Measurements from ENCODE around the gene KRTAP7-1.

Gene KRTAP7-1

DNA sequence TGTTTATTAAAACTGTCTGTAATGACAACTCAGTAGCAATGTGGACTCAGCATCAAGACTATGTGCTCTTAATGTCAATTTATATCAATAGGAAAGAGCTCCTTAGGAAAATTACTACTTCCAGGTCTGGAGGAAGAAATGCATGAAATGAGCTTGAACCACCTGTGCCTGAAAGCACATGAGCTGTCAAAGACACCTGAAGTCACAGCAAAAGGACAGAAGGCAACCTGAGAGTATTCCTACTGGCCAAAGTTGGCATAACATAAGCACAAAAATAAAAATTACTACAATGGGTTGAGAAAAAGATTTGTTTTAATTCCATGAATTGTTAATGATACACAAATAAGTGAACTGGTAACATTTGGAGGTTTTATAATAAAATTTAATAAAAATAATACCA, 13.4 kb upstream of the KRTAP7-1 start:
- H3K27me3 ChIP-seq (replicated peaks; ENCODE audit: insufficient read depth, low read length), result no peaks in the 10 kb centered on the region
- DNase-seq, result peak; percentile 17
- H4K20me1 ChIP-seq (ENCODE audit: insufficient read depth, low read length), result no peaks in the 10 kb centered on the region
- H3K9me3 ChIP-seq (replicated peaks; ENCODE audit: insufficient read depth, low read length), result no peaks in the 10 kb centered on the region
- no peaks in the 10 kb centered on the region for H3K36me3 ChIP-seq (replicated peaks; ENCODE audit: insufficient read depth, low read length)
- no peaks in the 10 kb centered on the region for H3K79me2 ChIP-seq (ENCODE audit: low read length)
- no peak overlapping the region for H3K4me2 ChIP-seq (ENCODE audit: low read depth, low read length)
- no peak for TF ChIP-seq EZH2phosphoT487 (IDR thresholded peaks at IDR 0.05; ENCODE audit: low read length)
- TF ChIP-seq, protein P1, sequence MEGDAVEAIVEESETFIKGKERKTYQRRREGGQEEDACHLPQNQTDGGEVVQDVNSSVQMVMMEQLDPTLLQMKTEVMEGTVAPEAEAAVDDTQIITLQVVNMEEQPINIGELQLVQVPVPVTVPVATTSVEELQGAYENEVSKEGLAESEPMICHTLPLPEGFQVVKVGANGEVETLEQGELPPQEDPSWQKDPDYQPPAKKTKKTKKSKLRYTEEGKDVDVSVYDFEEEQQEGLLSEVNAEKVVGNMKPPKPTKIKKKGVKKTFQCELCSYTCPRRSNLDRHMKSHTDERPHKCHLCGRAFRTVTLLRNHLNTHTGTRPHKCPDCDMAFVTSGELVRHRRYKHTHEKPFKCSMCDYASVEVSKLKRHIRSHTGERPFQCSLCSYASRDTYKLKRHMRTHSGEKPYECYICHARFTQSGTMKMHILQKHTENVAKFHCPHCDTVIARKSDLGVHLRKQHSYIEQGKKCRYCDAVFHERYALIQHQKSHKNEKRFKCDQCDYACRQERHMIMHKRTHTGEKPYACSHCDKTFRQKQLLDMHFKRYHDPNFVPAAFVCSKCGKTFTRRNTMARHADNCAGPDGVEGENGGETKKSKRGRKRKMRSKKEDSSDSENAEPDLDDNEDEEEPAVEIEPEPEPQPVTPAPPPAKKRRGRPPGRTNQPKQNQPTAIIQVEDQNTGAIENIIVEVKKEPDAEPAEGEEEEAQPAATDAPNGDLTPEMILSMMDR (IDR thresholded peaks at IDR 0.05; ENCODE audit: low read length), result peak; percentile 23
- H3K9ac ChIP-seq (ENCODE audit: low read length), result no peak overlapping the region
- no peak overlapping the region for H3K4me3 ChIP-seq (ENCODE audit: low read length)
- no peaks in the 10 kb centered on the region for H3F3A ChIP-seq (ENCODE audit: insufficient read depth, low read length)
- no peak overlapping the region for H3K27ac ChIP-seq (ENCODE audit: low read length)
- H3K4me1 ChIP-seq (ENCODE audit: low read length), result no peaks in the 10 kb centered on the region
- H3K9me2 ChIP-seq (replicated peaks; ENCODE audit: insufficient read depth, low read length), result no peaks in the 10 kb centered on the region
- no peak overlapping the region for H2AFZ ChIP-seq (ENCODE audit: low read length)

DNA sequence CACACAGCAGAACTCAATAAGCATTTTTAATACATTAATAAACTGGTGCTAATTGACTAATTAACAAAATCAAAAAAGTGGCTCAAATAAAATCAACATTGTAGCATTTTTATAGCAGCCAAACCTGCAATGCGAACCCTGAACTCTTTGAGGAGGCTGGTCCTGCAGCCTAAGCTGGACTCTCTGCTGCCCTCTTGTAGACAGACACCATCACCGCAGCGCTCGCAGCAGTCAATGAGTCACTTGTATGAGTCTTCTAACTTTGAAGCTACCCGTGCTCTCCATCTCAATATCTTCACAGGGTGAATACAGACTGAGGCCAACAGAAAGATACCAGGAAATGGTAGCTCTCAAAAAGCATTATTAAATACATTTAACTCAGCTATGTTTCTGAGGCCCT, 9.7 kb upstream of the KRTAP7-1 start:
- Histone ChIP-seq H3K9me2 (replicated peaks; ENCODE audit: insufficient read depth, low read length) (no peaks in the 10 kb centered on the region), H3K9me3 (replicated peaks; ENCODE audit: insufficient read depth, low read length) (no peaks in the 10 kb centered on the region), H3K79me2 (ENCODE audit: low read length) (no peaks in the 10 kb centered on the region), H3K27me3 (replicated peaks; ENCODE audit: insufficient read depth, low read length) (no peaks in the 10 kb centered on the region), H3K36me3 (replicated peaks; ENCODE audit: insufficient read depth, low read length) (no peaks in the 10 kb centered on the region), H2AFZ (ENCODE audit: low read length) (no peak overlapping the region), H3F3A (ENCODE audit: insufficient read depth, low read length) (no peaks in the 10 kb centered on the region), H3K4me3 (ENCODE audit: low read length) (no peak overlapping the region), H3K4me2 (ENCODE audit: low read depth, low read length) (no peak overlapping the region), H3K4me1 (ENCODE audit: low read length) (no peaks in the 10 kb centered on the region), H3K27ac (ENCODE audit: low read length) (no peak overlapping the region), H3K9ac (ENCODE audit: low read length) (no peak overlapping the region), H4K20me1 (ENCODE audit: insufficient read depth, low read length) (no peaks in the 10 kb centered on the region)
- TF ChIP-seq, protein P1 (IDR thresholded peaks at IDR 0.05; ENCODE audit: low read length), result peak; percentile 72
- TF ChIP-seq EZH2 (optimal IDR thresholded peaks at IDR 0.05; ENCODE audit: low read depth, low read length) (no peak), EZH2phosphoT487 (IDR thresholded peaks at IDR 0.05; ENCODE audit: low read length) (no peak)
- peak; percentile 70 for DNase-seq

DNA sequence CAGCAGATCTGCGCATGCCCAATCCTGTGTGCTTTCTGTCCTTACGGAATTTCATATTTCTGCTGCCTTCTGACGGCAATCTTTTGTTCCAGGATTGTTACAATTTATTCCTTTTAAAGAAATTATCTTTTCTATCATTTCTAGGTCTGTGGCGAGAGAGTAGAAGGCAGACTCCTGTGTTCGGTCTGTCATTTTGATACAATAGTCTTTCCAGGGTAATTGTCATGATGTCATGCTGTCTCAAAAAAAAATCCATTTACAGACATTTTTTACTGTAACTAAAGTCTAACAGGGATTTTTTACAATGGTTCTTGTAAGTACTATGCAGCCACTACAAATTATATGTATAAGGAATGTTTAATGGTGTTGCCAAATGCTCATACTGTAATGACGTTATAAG, 9.0 kb upstream of the KRTAP7-1 start:
- no peaks in the 10 kb centered on the region for H3K36me3 ChIP-seq (replicated peaks; ENCODE audit: insufficient read depth, low read length)
- no peaks in the 10 kb centered on the region for H3K79me2 ChIP-seq (ENCODE audit: low read length)
- no peak overlapping the region for H3K4me2 ChIP-seq (ENCODE audit: low read depth, low read length)
- H2AFZ ChIP-seq (ENCODE audit: low read length), result no peak overlapping the region
- no peak for DNase-seq
- H3F3A ChIP-seq (ENCODE audit: insufficient read depth, low read length), result no peaks in the 10 kb centered on the region
- H3K27me3 ChIP-seq (replicated peaks; ENCODE audit: insufficient read depth, low read length), result no peaks in the 10 kb centered on the region
- no peaks in the 10 kb centered on the region for H3K4me1 ChIP-seq (ENCODE audit: low read length)
- H3K9me2 ChIP-seq (replicated peaks; ENCODE audit: insufficient read depth, low read length), result no peaks in the 10 kb centered on the region
- no peak overlapping the region for H3K27ac ChIP-seq (ENCODE audit: low read length)
- TF ChIP-seq EZH2 (optimal IDR thresholded peaks at IDR 0.05; ENCODE audit: low read depth, low read length) (no peak), EZH2phosphoT487 (IDR thresholded peaks at IDR 0.05; ENCODE audit: low read length) (no peak)
- TF ChIP-seq, protein P1 (IDR thresholded peaks at IDR 0.05; ENCODE audit: low read length), result no peak
- no peak overlapping the region for H3K9ac ChIP-seq (ENCODE audit: low read length)
- H3K4me3 ChIP-seq (ENCODE audit: low read length), result no peak overlapping the region
- H3K9me3 ChIP-seq (replicated peaks; ENCODE audit: insufficient read depth, low read length), result no peaks in the 10 kb centered on the region
- H4K20me1 ChIP-seq (ENCODE audit: insufficient read depth, low read length), result no peaks in the 10 kb centered on the region
